Activated CD8-positive, alpha-beta T cell treated with anti-CD3 and anti-CD28 coated beads, Interleukin-2, amount 10 ng/mL, durations not matched to agents 7 days and 5 days (primary cell): ENCODE measurements around the gene RRAGD. TPM values are rescaled to one million over a fixed set of nuclear protein-coding genes. Genes with fewer than 3 reads are reported as not detected.

Experiments
- ATAC-seq: fragments of 150-1000 bp; cut with Tn5 transposase; one replicate; pipeline ENCODE4 v1.10.0; 2021; ENCODE audit warnings: moderate library complexity
- CTCF ChIA-PET: fragments of 350-600 bp; sonication (Branson Sonifier 250); formaldehyde crosslinking; loops from one replicate; lab custom pipeline; 2021; ENCODE audit warnings: antibody characterized with exemption; lab: Charles Lee
- POLR2A ChIA-PET: fragments of 350-600 bp; sonication (Branson Sonifier 250); formaldehyde crosslinking; loops from one replicate; lab custom pipeline; 2021; ENCODE audit warnings: antibody characterized with exemption; lab: Charles Lee
- DNase-seq: peaks from one replicate; pipeline ENCODE4 v3.0.0-alpha.2; 2020
- H3K27ac Mint-ChIP-seq: one replicate; pipeline ENCODE4 v1.8.0; 2021; ENCODE audit warnings: mild to moderate bottlenecking, mixed read lengths
- H3K27me3 Mint-ChIP-seq: one replicate; pipeline ENCODE4 v1.8.0; 2021; ENCODE audit warnings: low read depth, mixed read lengths
- H3K36me3 Mint-ChIP-seq: one replicate; pipeline ENCODE4 v1.8.0; 2021; ENCODE audit warnings: low read depth, mixed read lengths
- H3K4me1 Mint-ChIP-seq: one replicate; pipeline ENCODE4 v1.8.0; 2021; ENCODE audit warnings: low read depth, mixed read lengths
- H3K4me3 Mint-ChIP-seq: one replicate; pipeline ENCODE4 v1.8.0; 2021; ENCODE audit warnings: mild to moderate bottlenecking, mixed read lengths
- H3K9me3 Mint-ChIP-seq: one replicate; pipeline ENCODE4 v1.8.0; 2022; ENCODE audit warnings: mixed read lengths; ENCODE audit not compliant: insufficient read depth
- total RNA-seq, 2 experiments: library from RNA; stranded (reverse); gene quantifications; one replicate each; pipeline ENCODE4 v1.2.3, GENCODE V29; 2021

The RRAGD gene
- total RNA-seq, 2 experiments from 2014 or later, result 2.5 to 3.7 TPM

- peaks cover 8% of the 10 kb centered on the region for H3K36me3 Mint-ChIP-seq
Observed at GRCh38 chr6:89356642-89357170, 55.4 kb downstream of the RRAGD start.

GRCh38 chr6:89355511-89356194 lies 56.4 kb downstream of the RRAGD start:
- DNase-seq (no peak), ATAC-seq (no peak)
- H3K4me1 Mint-ChIP-seq, result peaks cover 72% of the 10 kb centered on the region
- CTCF ChIA-PET, result interaction anchor here (1.3 to 9.8 kb wide), 4 partner anchors 11 to 58 kb away, joined by 3 to 135 read pairs (median 29); no protein-coding TSS in a partner anchor
- peaks cover 2% of the 10 kb centered on the region for H3K9me3 Mint-ChIP-seq
- peaks cover 10% of the 10 kb centered on the region for H3K36me3 Mint-ChIP-seq
- H3K27me3 Mint-ChIP-seq, result no peaks in the 10 kb centered on the region
- no peak overlapping the region for H3K27ac Mint-ChIP-seq
- no peak overlapping the region for H3K4me3 Mint-ChIP-seq
- POLR2A ChIA-PET, result interaction anchor here (0.6 to 4.0 kb wide), 3 partner anchors 11 to 275 kb away, joined by 3 to 21 read pairs (median 3); partner anchors contain the start of gene PNRC1

More at GRCh38 chr6:89356642-89357170, 55.4 kb downstream of the RRAGD start:
- DNase-seq, result no peak
- ATAC-seq, result no peak
- Mint-ChIP-seq H3K27ac (peak overlapping the region; percentile 93), H3K9me3 (peaks cover 8% of the 10 kb centered on the region), H3K27me3 (no peaks in the 10 kb centered on the region), H3K4me1 (peaks cover 72% of the 10 kb centered on the region), H3K4me3 (peak overlapping the region; percentile 80)
- CTCF ChIA-PET, result interaction anchor here (0.9 to 9.8 kb wide), 10 partner anchors 9 to 276 kb away, joined by 3 to 135 read pairs (median 4); partner anchors contain the start of gene PNRC1
- POLR2A ChIA-PET, result interaction anchor here (1.0 to 4.0 kb wide), 4 partner anchors 16 to 456 kb away, joined by 3 to 21 read pairs (median 4); partner anchors contain the start of gene PNRC1

DNA sequence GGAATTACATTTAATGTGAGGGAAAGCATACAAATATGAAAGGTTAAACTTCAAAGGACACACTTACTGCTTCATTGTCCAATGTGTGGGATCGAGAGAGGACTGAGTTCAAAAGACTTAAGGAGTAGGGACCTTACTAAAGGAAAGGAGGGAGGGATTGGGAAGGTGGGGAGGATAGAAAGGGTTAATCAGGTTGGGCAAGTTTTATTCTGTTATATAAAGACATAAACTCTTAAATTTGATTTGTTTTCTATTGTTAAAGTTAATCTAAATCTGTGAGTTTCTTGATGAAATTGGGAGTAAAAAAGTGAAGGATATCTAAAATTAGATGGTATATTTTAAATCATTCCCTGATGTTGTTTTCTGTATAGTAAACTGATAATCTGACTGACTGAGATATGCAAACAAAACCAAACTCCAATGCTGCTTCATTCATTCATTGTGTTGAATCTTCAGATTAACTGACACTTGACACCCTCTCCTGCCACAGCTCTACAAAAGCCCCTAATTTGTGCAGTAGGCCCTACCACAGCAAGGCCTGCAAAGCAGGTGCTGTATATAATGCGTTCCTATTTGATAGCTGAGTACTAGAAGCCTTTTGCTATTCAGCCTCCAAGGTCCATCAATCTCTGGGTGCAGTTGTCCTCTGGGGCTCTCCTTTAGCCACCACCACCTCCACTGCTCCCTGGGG lies 58.2 kb downstream of the RRAGD start:
- ChIA-PET CTCF (interaction anchor here (0.7 to 9.8 kb wide), 5 partner anchors 13 to 353 kb away, joined by 3 to 135 read pairs (median 8); no protein-coding TSS in a partner anchor), POLR2A (interaction anchor here (4.0 kb wide), 1 partner anchor 274 kb away, joined by 21 read pairs; the partner anchor contains the start of gene PNRC1)
- Mint-ChIP-seq H3K9me3 (no peaks in the 10 kb centered on the region), H3K27me3 (no peaks in the 10 kb centered on the region), H3K4me1 (peaks cover 76% of the 10 kb centered on the region), H3K36me3 (peaks cover 20% of the 10 kb centered on the region), H3K4me3 (peak overlapping the region; percentile 98), H3K27ac (peak overlapping the region; percentile 91)
- DNase-seq (no peak), ATAC-seq (no peak)

GRCh38 chr6:89353118-89353556 lies 58.9 kb downstream of the RRAGD start:
- Mint-ChIP-seq H3K27me3 (no peaks in the 10 kb centered on the region), H3K9me3 (no peaks in the 10 kb centered on the region), H3K27ac (peak overlapping the region; percentile 91), H3K4me3 (peak overlapping the region; percentile 98), H3K36me3 (peaks cover 25% of the 10 kb centered on the region), H3K4me1 (peaks cover 80% of the 10 kb centered on the region)
- DNase-seq (peak; percentile 38), ATAC-seq (no peak)
- ChIA-PET CTCF (interaction anchor here (0.7 to 9.8 kb wide), 4 partner anchors 13 to 354 kb away, joined by 3 to 135 read pairs (median 3); no protein-coding TSS in a partner anchor), POLR2A (interaction anchor here (1.2 to 3.8 kb wide), 7 partner anchors 10 to 285 kb away, joined by 3 to 35 read pairs (median 8); partner anchors contain the start of genes PM20D2 and PNRC1)

- peak; percentile 77 for DNase-seq
- Mint-ChIP-seq H3K4me3 (peak within 1 kb of the TSS; percentile 98), H3K9me3 (no peaks in the 10 kb centered on the region), H3K27me3 (no peaks in the 10 kb centered on the region), H3K4me1 (peaks cover 77% of the 10 kb centered on the region), H3K36me3 (peaks cover 26% of the 10 kb centered on the region), H3K27ac (peak within 1 kb of the TSS; percentile 91)
- ChIA-PET CTCF (interaction anchor here (0.6 to 9.8 kb wide), 7 partner anchors 14 to 355 kb away, joined by 3 to 135 read pairs (median 3); partner anchors contain the start of gene PNRC1), POLR2A (interaction anchor here (0.8 to 3.8 kb wide), 8 partner anchors 11 to 286 kb away, joined by 3 to 35 read pairs (median 8); partner anchors contain the start of genes PM20D2 and PNRC1)
- ATAC-seq, result peak; percentile 88
Observed at GRCh38 chr6:89352278-89353117, 59.6 kb downstream of the RRAGD start, which contains the start of gene UBE2J1. Gene UBE2J1, minus strand, starts transcription at chr6:89352722. Its CDS starts 153 bp downstream, at chr6:89352569.

GRCh38 chr6:89351671-89352277 lies 60.3 kb downstream of the RRAGD start:
- Mint-ChIP-seq H3K36me3 (peaks cover 26% of the 10 kb centered on the region), H3K4me3 (peak overlapping the region; percentile 98), H3K9me3 (no peaks in the 10 kb centered on the region), H3K27me3 (no peaks in the 10 kb centered on the region), H3K27ac (peak overlapping the region; percentile 91), H3K4me1 (peaks cover 73% of the 10 kb centered on the region)
- ChIA-PET POLR2A (interaction anchor here (0.8 to 3.8 kb wide), 10 partner anchors 8 to 287 kb away, joined by 3 to 35 read pairs (median 6); partner anchors contain the start of genes LYRM2, PM20D2 and PNRC1), CTCF (interaction anchor here (0.6 to 9.8 kb wide), 9 partner anchors 8 to 369 kb away, joined by 3 to 135 read pairs (median 7); partner anchors contain the start of gene PNRC1)
- ATAC-seq (no peak), DNase-seq (no peak)

DNA sequence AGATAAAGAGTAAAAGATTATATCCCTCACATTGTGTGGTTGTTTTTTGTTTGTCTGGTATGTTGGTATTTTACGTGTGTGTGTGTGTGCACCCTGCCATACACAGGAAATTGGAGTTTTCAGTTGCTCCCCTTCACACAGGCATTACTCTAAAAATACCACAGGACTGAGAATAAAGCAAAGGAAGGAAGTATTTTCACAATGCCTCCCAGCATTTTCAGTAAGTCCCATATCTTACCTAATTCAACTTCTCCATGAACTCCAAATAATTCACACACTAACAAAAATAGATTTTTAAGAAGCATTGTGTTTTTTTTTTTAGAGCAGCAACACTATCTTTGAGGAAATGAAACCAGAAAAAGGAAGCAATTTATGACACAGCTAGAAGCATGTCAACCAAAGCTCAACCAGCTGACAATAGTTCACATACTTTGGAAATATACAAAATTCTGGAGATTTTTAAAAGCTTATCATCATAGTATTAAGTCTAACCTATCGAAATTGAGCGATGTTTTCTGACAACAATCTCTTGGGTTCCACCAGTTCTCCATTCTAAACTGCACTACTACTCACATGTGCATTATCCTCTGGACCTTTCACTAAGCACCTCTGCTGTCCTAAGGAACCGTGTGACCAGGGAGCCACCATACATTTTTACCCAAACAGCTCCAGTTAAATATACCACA lies 61.6 kb downstream of the RRAGD start:
- ChIA-PET CTCF (interaction anchor here (1.1 to 9.8 kb wide), 8 partner anchors 9 to 270 kb away, joined by 3 to 135 read pairs (median 6); partner anchors contain the start of gene PNRC1), POLR2A (interaction anchor here (0.8 to 3.8 kb wide), 7 partner anchors 8 to 636 kb away, joined by 3 to 35 read pairs (median 4); partner anchors contain the start of genes CASP8AP2, PM20D2 and PNRC1)
- DNase-seq (no peak), ATAC-seq (peak; percentile 14)
- H3K27me3 Mint-ChIP-seq, result no peaks in the 10 kb centered on the region
- H3K36me3 Mint-ChIP-seq, result peaks cover 26% of the 10 kb centered on the region
- H3K27ac Mint-ChIP-seq, result peak overlapping the region; percentile 91
- peak overlapping the region; percentile 98 for H3K4me3 Mint-ChIP-seq
- H3K4me1 Mint-ChIP-seq, result peaks cover 62% of the 10 kb centered on the region
- H3K9me3 Mint-ChIP-seq, result no peaks in the 10 kb centered on the region

DNA sequence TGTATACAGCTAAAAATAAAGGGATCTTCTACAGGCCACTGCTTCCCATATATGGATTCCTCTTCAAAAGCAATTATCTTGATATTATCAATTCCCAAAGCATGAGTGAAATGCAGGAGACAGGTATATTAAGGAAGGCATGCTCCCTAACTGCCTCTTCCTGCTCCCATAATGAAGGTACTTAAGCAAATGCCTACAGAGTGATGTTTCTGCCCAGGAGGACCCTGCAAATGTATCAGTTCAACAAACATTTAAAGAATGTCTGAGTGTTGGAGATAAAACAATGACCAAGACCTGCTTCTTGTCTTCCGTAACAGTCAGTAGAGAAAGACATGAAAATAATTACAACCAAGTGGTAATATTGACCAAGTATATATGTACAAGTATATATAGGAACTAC lies 63.7 kb downstream of the RRAGD start:
- Mint-ChIP-seq H3K4me1 (peaks cover 56% of the 10 kb centered on the region), H3K27me3 (no peaks in the 10 kb centered on the region), H3K36me3 (peaks cover 29% of the 10 kb centered on the region), H3K4me3 (no peak overlapping the region), H3K27ac (no peak overlapping the region), H3K9me3 (no peaks in the 10 kb centered on the region)
- ChIA-PET POLR2A (interaction anchor here (0.8 to 1.2 kb wide), 2 partner anchors 24 to 50 kb away, joined by 3 to 4 read pairs; no protein-coding TSS in a partner anchor), CTCF (interaction anchor here (1.2 to 9.8 kb wide), 5 partner anchors 18 to 366 kb away, joined by 3 to 135 read pairs (median 6); no protein-coding TSS in a partner anchor)
- ATAC-seq (no peak), DNase-seq (no peak)

GRCh38 chr6:89347825-89348224 lies 64.2 kb downstream of the RRAGD start:
- DNase-seq (no peak), ATAC-seq (no peak)
- Mint-ChIP-seq H3K27ac (no peak overlapping the region), H3K4me3 (no peak overlapping the region), H3K4me1 (peaks cover 54% of the 10 kb centered on the region), H3K9me3 (no peaks in the 10 kb centered on the region), H3K36me3 (peaks cover 29% of the 10 kb centered on the region), H3K27me3 (no peaks in the 10 kb centered on the region)
- ChIA-PET CTCF (interaction anchor here (0.6 to 1.4 kb wide), 4 partner anchors 9 to 59 kb away, joined by 3 to 8 read pairs (median 3); no protein-coding TSS in a partner anchor), POLR2A (no interaction called here)
